ENCODE results near the gene CDH13.

The CDH13 gene

DNA sequence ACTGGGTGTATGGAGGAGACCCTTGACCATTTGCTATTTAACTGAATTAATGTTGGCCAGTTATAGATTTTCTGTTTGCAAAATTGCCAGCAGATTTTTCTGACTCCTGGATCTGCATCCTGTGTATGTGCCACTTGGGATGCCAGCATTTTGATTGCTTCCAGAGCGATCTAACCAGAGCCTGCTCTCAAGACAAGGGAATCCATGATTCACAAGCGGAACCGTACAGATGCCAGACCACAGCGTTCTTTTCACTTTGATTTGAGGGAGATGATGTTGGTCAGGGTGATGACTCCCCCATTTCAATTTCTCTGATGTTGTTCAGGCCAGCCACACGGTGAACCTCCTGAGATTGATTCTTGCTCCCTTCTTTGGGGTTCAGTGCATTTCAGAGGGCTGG, 228.7 kb downstream of the CDH13 start:
- no peak for DNase-seq

GRCh38 chr16:82857693-82858365, 231.1 kb downstream of the CDH13 start:
- DNase-seq: no peak

GRCh38 chr16:82859662-82860061, 232.9 kb downstream of the CDH13 start:
- no peak for DNase-seq

- no peak for DNase-seq
Measured at GRCh38 chr16:82860071-82860470, 233.3 kb downstream of the CDH13 start.

- no peak for DNase-seq
Measured at GRCh38 chr16:82862057-82862456, 235.3 kb downstream of the CDH13 start.

DNA sequence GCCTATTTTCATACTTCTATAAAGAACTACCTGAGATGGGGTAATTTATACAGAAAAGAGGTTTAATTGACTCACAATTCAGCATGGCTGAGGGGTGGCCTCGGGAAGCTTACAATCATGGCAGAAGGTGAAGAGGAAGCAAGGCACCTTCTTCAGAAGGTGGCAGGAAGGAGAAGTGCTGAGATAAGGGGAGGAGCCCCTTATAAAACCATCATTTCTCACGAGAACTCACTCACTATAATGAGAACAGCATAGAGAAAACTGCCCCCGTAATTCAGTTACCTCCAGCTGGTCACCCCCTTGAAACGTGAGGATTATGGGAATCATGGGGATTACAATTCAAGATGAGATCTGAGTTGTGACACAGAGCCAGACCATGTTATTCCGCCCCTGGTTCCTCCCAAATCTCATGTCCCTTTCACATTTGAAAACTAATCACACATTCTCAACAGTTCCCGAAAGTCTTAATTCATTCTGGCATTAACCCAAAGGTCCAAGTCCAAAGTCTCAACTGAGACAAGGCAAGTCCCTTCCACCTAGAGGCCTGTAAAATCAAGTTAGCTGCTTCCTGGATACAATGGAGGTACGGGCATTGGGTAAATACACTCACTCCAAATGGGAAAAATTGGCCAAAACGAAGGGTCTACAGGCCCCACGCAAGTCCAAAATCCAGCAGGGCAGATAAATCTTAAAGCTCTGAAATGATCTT, 237.7 kb downstream of the CDH13 start:
- DNase-seq: peak; percentile 11 to 60

GRCh38 chr16:82865412-82865811, 238.6 kb downstream of the CDH13 start:
- DNase-seq: no peak

- DNase-seq: no peak
Measured at GRCh38 chr16:82867485-82867884, 240.7 kb downstream of the CDH13 start.

- no peak for DNase-seq
Measured at GRCh38 chr16:82874271-82874670, 247.5 kb downstream of the CDH13 start.

DNA sequence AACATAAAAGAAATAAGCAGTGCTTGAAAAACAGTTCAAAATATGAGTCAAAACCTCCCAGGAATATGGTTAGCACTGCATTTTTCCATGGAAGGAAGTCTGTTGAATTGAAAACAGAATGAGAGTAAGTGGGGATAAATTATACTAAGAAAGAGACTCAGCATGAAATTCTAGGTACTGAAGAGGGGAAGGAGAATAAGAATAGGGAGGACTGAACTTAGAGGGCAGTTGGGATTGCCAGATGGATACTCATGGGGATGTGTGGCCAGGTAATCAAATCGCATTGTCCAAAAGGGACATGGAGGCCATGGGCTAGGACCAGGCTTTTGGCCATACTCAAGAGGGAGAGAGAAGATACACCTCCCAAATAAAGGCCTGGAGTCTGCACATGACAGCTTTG, 247.9 kb downstream of the CDH13 start:
- no peak for DNase-seq

DNA sequence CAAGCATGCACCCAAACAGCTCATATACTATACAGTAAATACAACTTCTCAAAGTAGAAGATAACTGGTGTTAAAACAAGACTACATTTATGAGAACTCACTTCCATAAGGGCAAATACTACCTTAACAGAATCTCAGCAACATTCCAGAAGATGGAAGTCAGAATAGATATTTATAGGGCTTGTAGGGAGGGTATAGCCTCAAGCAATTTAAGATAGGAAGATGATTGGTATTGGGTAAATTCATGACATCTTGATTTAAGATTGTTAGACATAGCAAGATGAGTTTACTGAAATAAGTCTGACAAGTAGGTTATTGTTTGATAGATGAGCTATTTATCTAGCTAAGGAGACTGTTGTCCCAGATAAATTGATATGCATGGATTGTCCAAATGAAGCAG, 250.2 kb downstream of the CDH13 start:
- DNase-seq: no peak

DNA sequence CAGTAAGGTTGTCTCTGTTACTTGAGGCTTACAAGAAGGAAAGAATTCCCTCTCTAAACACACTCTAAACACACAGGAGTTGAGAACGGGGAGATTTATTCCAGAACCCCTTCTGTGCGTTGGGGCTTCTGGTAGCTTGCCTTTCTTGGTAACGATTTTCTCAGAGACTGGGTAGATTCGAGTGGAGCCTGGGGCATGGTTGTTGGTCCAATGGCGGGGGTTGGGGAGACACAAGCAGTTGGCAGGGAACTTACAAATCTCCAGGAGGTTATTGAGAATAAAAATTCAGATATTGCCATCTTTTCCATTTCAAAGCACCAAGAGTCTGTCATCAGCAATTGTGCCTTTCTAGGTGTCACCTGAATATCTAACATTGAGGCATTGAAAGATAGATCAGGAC, 251.7 kb downstream of the CDH13 start:
- no peak for DNase-seq

DNA sequence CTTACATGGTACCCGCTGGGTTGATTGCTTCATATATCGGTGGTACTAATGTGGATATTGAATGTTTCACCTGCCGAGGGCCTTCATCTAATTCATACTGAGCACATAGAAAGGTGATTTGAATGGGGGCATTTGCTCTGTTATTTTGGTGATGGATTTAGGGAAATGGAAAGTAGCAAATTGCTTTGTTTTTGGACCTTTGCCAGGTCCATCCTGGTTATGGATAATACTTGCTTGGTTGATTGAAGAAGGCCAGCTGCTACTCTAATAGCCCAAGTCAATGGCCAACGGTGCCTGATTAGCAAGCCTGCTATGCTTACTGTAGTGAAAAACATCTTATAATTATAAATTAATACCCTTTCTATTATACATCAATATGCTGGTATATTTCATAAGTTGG, 253.6 kb downstream of the CDH13 start:
- DNase-seq: peak; percentile 44 to 75

GRCh38 chr16:82881516-82881915, 254.7 kb downstream of the CDH13 start:
- no peak for DNase-seq

GRCh38 chr16:82882226-82882625, 255.5 kb downstream of the CDH13 start:
- no peak for DNase-seq

DNA sequence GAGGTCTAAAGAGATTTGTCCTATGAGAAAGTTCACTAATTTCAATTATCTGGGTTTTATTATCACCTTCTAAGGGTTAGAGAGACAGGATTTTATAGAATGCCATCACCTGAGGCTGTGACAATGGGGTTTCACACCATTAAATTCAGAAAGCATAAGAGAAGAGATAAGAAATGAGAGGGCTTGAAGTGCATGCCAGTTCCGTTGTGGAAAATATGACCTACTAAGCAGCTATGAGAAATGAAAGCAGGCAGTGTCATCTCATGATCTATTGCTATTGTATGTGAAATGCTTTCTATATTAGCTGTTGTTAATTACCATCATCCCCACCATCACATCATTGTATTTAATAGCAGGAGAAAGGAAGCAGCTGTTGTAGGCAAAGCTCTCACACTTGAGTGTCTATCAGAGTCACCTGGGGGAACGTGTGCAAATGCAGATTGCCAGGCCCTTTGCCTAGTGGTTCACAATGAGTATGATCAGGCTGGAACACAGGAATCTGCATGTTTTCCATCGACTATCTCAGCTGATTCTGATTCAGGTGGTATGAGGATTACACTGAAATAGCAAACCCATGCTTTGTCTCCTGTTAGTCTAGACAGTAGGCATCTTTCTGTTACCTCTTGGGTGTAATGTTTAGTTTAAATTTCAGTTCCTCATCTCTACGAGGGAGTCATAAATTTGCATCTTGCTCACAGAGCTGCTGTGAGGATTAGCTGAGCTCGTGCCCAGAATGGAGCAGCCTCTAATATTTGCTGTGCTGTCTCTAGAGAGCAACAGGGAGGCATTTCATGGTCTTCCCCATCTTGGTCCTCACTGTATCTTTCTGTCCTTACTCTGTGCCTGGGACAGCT, 256.4 kb downstream of the CDH13 start:
- no peak for DNase-seq

DNA sequence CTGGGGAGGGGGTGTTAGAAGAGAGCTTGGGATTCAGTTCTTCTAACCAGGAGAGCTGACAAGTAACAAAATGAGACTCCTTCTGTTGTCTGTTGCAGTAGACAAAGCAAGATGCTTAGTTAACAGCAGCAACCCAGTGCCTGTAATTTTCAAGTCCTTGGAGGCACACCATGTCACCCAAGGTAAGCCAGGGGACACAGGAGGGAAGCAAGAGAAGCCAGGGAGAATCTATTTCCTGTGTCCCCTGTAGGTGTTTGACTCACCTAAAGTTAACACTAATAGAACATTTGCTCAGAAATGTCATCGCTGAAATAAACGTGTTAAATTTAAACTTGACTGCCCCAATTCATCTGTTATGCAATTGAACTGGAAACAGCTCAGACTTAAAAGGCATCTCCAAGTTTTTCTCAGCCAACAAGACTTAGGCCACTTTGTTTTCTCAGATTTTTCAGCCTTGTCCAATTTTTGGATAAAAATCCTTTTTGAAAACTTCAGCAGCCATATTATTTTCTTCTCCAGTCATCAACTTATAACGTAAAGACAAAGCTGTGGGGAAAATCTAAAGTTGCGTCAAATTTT, 257.6 kb downstream of the CDH13 start:
- DNase-seq: no peak

DNA sequence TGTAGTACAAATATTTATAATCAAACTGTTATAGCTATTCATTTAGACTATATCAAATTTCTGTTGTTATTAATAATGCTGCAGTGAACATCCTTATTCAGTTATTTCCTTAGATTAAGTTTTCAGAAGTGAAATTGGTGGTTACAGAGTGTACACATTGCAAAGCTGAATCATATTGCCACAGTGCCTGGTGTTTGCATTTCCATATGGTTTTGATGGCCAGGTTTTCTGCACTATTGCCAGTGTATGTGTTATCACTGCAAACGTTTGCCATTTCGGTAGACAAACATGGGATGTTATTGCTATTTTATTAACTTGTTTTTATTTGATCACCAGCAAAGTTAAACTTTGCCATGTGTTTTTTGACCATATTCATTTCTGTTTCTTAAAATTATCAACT, 259.4 kb downstream of the CDH13 start:
- DNase-seq: no peak

- peak; percentile 82 to 93 for DNase-seq
Measured at GRCh38 chr16:82888591-82889001, 261.8 kb downstream of the CDH13 start.

- no peak for DNase-seq
Measured at GRCh38 chr16:82891424-82891823, 264.7 kb downstream of the CDH13 start.

DNA sequence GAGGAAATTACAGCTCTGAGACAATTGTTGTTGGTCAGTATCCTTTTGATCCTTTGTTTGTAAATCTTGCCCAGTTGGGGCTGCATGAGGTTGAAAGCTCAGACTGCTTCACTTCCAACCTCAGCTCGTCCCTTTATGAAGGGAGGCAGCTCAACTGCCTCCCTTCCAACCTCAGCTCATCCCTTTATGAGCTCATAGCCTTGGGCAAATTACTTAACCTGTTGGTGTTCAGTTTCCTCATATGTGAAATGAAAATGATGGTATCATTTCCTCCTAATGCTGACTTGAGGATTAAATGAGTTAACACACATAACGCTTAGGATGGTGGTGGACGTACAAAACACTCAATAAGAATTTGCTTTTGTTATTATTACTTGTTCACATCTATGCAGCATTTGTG, 265.1 kb downstream of the CDH13 start:
- DNase-seq: no peak

DNA sequence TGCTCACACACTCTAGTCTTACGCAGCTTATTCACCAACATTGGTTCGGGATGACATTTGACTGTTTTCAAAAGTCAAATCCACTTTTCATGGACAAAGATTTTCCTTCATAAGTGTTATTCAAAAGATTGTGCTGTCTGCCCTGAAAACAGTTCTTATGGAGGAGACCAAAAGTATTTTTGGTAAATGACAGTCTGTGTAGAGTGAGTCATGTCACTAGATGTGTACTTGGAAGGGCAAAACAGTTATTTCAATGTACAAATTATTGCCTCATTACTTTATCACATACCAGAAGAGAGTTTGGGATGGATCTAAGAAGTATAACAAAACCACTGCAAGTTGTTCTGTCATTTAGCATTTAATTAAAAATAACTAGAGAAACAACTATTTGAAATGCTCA, 265.6 kb downstream of the CDH13 start:
- DNase-seq: no peak

DNA sequence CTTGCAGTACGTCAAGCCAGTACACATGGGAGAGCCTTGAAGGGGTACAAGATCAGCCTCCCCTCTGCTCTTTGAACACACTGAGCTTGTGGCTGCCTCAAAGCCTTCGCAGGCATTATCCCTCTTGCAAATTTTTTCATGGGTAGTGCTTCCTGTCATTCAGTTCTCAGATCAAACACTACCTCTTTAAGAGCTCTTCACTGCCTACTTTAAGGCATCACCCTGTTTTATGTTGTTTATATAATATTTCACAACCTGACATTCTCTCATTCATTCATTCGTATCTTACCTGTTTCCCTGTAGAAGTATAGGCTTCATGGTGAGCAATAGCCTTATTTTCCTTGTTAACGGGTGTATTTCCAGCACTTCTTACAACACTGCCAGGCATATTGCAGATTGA, 269.1 kb downstream of the CDH13 start:
- DNase-seq: no peak

DNA sequence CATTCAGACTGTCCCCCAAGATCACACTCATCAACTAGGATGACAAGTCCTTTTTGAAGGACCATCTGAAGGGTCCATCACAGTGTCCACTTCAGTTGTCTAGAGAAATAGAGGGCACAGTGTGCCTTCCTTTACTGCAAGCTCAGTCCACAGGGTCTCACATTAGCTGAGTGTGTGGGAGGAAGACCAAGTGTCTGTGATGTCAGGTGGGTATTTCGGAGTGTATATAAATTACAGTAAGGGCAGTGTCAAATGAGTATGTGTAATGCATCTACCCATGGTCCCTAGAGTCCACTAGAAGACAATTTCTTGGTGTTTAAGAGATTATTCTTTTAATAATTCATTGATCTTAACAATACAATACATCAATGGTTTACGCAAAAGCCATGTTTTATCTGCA, 272.2 kb downstream of the CDH13 start:
- no peak for DNase-seq
